Activated CD4-positive, alpha-beta T cell treated with anti-CD3 and anti-CD28 coated beads, Interleukin-2, amount 50 U/mL, for 16 hours (primary cell): Measurements from ENCODE around the gene RAB40B.

Experiments
- DNase-seq: peaks from one replicate; pipeline ENCODE4 v3.0.0-alpha.2; 2020

The RAB40B gene

DNA sequence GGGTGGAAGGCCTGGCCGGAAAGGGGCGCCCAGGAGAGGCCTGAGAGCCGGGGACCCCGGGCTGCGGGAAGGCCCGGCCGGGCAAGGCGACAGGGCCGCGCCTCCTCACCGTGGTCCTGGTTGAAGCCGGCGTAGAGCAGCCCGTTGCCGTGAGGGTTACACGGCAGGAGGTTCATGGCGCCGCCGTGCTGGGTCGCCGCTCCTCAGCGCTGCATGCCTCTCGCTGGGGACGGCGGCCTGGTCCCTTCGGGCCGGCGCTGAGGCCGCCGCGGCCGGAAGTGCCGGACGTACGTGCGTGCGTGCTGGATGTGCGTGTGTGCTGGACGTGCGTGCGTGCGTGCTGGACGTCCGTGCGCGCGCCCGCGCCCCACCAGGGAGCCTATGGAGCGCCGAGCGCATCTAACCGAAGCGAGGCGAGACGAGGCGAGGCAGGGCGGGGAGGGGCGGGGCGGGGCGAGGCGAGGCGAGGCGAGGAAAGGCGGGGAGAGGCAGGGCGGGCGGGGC is 50.3 kb downstream of the RAB40B start, which contains the start of gene WDR45B:
Gene WDR45B, minus strand, starts transcription at position 280 of the 504 bp plus-strand sequence. Its CDS starts 104 bp downstream, at position 176.
- peak; percentile 92 for DNase-seq

DNA sequence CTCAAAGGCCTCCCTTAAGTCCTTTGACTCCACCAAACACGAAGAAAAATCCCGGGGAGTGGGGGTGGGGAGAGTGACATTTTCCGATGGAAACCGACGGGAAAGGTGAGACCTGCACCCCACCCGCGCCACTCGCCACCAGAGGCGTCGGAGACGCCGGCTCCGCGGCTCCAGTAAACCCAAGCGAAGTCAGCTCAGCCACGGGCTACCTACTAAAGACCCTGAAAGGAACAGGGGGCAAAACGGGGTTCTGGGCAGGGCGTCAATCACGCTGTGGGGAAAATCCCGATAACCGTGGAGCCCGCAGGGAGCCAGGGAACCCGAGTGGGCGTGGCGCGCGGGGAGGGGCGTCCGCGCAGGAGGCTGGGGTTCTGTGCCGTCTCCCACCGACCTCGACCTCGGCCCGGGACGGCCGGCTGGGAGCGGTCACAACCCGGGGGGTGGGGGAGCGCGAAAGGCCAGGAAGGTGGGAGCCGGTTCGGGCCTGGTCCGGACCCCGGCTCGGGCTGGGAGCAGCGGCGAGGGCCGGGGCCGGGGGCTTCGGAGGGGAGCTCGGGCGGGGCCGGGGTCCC is 50.8 kb downstream of the RAB40B start:
- peak; percentile 31 for DNase-seq

DNA sequence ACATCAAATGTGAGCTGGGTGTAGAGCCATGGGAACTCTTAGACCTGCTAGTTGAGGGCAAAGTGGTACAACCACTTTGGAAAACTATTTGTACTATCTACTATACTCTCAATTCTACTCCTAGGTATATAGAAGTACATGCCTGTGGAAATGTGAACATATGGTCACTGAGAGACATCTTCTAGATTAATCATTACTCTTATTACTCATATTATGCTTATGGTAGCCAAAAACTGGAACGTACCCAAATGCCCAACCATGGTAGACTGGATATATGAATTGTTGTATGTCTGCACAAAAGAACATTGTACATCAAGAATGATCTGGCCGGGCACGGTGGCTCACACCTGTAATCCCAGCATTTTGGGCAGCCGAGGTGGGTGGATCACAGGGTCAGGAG is 53.0 kb downstream of the RAB40B start:
- no peak for DNase-seq

DNA sequence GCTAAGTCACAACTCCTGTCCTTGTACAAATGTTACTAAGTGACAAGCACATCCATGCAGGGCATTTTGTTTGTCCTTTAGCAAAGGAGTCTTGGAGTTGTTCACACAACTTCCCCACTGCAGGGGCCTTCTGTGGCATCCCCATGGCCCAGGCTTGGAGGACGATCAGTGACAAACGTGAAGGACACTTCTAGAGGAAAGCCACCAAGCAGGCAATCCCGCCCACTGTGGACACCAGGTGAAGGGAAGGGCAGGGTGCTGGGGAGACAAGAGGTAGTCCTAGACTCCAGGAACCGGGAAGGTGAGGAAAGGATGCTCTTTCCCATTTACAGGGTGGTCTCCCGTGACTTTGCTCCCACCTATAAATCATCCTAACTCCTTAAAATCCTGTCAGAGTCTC is 54.4 kb downstream of the RAB40B start:
- DNase-seq = no peak

DNA sequence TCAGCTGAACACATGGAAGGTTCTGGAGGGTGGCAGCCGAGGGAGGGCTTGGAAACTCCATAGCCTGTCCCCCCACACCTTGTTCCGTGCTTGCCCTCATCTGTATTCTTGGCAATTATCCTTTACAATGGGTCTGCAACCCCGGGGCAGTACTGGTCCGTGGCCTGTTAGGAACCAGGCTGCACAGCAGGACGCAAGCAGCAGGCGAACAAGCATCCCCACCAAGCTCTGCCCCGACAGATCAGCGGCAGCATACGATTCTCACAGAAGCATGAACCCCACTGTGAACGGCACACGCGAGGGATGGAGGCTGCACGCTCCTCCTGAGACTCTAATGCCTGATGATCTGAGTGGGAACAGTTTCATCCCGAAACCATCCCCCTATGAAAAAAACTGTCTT is 56.5 kb downstream of the RAB40B start:
- no peak for DNase-seq

DNA sequence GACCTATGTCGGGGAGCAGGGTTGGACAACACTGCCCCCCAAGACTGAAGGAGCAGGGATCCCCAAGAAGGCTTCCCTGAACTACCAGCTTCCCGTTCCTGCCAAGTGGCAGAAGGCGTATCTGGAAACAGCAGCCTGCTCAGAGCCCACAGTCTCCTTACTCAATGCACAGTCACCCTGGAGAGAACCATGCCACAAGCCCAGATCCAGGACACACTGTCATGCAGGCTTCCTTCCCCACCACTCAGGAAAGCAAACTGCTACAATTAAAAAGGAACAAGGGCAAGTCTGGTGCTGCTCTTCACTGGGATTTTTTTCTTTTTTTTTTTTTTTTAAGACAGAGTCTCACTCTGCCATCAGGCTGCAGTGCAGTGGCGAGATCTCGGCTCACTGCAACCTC is 58.5 kb downstream of the RAB40B start:
- DNase-seq = no peak

DNA sequence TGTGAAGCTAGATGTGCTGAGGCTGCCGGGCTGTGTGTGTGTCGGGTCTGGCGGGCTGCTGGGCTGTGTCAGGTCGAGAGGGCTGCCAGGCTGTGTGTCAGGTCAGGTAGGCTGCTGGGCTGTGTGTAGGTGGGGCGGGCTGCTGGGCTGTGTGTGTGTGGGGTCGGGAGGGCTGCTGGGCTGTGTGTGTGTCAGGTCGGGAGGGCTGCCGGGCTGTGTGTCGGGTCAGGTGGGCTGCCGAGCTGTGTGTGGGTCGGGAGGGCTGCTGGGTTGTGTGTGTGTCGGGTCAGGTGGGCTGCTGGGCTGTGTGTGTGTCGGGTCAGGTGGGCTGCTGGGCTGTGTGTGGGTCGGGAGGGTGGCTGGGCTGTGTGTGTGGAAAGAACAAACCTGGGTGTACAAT is 58.9 kb downstream of the RAB40B start:
- DNase-seq = no peak

DNA sequence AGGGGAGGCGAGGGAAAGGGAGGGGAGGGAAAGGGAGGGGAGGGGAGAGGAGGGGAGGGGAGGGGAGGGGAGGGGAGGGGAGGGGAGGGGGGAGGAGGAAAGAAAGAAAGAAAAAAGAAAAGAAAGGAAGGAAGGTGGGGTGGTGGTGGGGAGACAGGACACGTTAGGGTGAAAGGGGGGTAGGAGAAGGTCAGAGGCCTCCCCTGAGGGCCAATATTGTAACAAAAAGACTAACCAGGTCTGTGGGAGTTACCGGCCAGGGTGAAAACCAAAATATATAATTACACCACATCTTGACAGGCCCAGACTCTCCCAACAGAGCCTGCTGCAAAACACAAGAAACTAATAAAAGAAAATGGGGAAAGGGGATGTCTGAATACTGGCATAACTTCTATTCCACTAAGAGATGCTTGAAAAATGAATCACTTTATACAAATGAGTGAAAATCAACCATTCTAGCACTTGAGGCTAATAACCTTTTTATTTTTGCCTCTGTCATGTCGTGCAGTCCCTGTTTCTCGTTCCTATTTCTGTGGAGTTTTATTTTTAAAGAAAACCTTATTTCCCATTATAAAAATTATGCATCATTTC is 60.2 kb downstream of the RAB40B start:
- DNase-seq = no peak

DNA sequence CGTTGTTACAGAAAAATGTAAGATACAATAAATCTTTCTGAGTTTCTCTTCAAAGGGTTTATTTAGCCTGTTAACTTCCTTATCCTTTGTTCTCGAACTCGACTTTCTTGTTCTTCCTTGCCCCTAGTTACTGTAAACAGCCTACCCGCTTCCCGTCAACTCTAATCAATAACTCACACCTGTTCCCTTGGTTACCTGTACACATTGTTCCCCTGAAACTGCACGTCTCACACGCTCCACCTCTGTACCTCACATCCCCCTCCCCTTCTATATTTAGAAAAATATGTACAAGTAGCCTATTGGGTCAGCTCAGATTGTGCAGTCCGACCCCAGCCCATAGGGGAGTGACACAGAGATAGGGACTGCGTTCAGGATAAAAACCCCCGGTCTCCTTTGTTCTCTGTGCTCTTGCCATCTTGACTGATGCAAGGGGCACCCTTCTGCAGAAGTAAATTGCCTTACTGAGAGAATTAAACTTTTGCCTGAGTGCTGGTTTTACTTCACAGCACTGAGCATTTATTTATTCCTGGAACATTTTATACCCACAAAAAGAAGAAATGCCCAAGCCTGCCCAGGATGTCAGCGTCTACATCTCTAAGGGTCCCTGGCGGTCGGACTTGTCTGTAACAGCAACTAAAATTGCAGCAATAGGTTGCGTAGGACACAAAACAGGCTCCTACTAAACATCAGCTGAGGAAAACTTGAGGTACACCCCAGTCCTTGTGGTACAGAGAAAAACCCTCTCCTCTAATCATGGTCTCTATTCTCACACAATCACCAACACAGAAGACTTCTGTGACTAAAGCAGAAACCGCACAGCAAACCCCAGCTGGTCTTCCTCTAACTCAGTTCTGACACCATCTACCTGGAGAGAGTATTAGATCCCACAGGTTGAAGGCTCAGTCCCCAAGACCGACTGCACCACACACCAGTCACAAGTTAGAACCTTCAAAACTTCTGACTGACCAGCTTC is 61.6 kb downstream of the RAB40B start:
- DNase-seq = no peak

DNA sequence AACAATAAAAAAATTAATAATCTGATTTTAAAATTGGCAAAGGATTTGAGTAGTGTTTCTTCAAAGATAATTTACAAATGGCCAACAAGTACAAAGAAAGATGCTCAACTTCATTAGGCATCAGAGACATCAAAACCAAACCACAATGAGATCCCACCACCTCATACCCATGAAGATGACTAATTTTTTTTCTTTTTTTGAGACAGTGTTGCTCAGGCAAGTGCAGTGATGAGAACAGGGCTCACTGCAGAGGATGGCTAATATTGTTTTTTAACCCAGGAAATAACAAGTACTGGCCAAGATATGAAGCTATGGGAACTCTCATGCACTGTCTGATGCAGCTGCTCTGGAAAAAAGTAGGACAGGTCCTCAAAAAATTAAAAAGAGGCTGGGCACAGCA is 65.2 kb downstream of the RAB40B start:
- DNase-seq = peak; percentile 42

DNA sequence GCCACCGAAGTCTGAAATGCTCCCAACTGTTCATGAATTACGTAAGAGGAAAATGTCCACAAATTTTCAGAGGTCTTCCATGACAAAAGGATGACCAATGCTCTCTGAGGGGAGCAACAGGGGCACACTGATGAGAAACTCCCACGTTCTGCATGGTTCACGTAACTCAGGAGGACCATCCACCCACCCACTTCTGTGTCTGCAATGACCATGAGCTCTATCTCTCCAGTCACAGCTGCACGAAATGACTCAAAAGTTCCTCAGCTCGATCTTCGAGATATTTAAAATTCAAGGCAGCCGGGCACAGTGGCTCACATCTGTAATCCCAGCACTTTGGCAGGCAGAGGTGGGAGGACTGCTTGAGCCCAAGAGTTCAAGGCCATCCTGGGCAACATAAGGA is 66.0 kb downstream of the RAB40B start:
- no peak for DNase-seq

DNA sequence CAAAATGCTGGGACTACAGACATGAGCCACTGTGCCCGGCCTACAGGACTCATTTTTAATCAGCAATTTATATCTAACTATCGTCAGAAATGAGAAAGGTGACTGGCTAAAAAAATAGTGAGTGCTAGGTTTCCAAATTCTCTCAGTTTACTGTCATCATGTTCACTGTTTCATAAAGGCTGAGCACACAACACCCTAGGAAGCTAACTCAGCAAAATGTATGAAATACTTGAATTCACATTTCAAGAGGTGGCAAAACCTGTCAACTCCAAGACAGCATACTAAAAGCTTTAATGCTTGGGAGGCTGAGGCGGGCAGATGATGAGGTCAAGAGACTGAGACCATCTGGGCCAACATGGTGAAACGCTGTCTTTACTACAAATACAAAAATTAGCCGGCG is 67.0 kb downstream of the RAB40B start:
- DNase-seq = no peak

DNA sequence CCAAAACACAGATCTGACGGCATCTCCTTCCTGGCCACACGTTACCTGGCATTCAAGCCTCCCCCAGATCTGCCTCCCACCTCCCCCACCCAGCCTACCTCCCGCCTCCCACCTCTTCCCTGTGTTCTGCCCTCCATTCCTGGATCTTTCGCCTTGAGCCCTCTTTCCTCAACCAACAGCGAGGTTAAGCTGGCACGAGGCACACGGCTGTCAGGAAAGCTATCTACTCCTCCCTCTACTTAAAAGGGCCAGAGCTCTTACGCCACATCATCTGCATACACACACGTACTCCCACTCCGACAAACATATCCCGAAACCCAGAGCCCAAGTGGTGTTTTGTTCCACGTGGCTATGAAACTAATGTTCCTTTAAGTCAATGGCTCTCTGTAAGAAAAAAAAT is 68.3 kb downstream of the RAB40B start:
- DNase-seq = no peak

DNA sequence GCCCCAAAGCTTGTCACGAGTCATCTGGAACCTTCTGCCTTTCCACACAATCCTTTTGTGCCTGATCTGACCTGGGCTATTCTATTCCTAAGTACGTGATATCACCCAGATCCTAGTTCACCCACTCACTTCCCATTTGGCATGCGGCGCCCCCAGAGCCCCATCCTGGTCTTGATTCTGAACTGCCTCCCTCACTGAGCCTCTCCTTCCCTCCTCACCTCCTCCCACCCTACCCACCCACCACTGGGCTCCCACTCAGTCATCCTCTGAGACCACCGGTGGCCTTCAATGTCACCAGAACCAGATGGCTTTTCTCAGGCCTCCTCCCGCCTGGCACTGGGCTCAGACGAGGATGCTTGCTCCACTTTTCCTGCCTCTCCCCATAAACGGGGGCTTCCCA is 68.8 kb downstream of the RAB40B start:
- DNase-seq = no peak

DNA sequence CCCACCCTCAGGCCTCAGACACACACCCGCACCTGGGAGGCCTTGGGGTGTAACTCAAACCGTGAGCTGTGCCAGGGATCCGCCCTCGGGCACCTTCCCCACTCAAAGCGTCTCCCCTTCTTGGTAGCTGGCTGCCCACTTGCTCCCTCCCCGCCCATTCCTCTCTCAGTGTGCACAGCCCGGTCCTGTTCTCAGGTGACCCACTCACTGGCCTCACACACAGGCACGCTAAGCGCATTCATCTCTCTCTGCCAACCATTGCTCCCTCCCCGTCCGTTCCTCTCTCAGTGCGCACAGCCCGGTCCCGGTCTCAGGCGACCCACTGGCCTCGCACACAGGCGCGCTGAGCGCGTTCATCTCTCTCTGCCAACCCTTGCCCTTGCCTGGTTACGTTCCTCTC is 71.1 kb downstream of the RAB40B start:
- DNase-seq = no peak

DNA sequence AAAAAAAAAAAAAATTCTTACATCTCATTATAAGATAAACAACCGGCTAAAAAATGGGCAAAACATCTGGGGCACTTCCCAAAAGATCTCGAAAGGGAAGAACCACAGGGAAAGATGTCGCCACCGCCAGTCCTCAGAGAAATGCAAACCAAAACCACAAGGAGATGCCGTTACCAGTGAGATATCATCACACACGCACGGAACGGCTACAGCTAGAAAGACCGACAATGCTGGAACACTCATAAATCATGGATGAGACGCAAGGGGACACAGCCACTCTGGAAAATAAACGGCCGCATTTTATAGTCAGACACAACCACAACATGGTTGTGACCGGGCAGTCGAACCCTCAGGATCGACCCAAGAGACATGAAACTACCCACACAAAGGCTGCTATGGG is 74.8 kb downstream of the RAB40B start:
- DNase-seq = no peak

DNA sequence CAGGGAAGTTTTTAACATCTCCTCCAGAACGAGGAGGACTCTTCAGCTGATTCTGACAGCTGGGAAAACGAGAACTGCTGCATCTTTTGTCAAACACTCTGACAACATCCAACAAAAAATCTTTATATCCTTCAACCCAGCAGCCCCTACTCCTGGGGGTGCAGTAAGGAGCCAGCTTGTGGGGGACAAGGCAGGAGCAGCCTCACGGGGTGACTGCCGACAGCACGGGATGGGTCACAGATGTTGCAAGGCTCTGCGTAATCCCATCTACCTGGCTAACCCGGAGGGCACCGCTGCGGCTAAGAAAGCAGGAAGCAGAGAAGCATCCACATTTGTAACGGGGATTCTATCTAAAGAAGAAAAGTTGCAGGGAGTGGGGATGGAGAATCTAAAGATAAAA is 78.9 kb downstream of the RAB40B start:
- DNase-seq = no peak

DNA sequence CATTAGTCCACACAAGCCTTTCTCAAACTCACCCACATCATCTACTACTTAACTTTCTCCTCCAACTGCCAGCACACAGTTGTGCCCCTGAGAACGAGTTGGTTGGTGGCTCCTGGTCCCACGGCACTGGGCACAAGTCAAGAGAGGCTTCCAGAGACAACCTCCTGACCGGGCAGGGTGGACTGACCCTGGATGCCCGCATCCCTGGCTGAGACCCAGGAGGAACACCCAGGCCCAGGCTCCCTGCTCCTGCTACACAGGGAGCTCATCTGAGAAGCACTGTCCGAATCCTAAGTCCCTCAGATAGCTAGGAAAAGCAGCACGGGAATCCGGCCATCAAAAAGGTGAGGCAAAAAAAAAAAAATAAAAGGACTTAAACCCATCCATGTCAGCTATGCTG is 79.3 kb downstream of the RAB40B start:
- no peak for DNase-seq

DNA sequence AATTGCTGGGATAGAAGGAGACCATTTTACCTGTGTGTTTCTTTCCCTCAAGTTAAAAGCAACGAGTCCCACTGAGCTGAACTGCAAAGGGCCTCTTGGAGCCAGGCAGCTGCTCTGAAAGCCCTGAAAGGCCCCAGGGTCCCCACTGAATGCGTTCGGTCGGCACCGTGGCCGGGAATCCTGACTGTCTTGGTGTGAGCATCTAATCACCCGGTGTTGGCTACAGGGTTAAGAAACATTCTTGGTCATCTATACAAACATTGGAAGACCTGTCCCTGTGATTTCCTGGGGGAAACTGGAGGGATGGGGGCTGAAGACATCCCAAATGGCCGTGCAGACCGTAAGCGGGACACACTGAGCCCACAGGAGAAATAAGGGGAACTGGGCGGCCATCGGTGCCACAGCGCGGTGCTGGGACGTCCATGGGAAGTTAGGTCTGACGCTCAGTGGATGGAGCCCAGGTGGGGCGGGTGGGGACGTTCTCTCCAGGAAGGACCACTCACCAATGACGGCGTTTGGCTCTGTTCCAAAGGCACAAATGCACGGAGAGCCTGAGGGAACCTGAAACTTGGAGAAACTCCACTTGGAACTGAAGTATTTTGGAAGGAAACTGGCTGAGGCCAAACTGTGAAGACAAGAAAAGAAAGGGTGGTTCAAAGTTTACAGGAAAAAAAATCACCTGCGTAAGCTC is 82.3 kb downstream of the RAB40B start:
- no peak for DNase-seq

DNA sequence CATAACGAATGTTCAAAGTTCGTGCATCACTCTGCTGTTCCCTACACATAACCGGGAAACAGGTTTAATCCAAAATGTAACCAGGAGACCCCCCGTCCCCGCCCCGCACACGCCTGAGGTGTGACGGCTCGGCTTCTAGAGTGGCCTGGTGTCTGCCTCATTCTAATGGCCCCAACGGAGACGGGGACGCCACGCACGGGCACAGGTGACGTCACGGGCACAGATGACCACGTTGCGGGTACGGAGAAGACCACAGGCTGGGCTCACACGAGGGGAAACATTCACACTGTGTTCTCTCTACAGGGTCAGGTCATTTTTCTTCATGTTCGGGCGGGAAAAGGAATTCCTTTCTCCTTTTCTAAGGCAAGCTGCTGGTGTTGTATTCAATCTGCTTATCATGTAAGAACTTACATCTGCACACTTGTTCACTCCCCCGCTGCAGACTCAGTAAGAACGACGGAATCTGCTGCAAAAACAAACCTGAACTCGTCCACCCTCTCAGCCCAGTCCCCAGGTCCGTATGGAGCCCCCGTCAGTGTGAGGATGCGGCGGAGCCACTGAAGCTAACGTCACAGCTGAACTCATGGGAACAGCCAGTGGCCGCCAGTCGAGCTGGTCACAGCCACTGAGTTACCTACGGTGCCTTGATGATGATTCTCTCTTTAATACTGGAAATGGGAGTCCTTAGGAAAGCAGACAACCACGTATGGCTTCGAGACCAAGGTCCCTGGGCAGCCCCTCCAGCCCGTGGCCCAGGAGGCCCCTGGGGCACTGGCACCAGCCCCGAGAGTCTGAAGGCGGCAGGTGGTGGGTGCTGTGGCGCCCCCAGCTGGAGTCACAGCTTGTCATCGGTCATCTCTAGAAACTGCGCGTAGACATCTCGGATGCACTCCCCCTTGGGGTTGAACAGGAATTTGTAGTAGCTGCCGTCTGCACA is 83.1 kb downstream of the RAB40B start:
- DNase-seq = no peak

DNA sequence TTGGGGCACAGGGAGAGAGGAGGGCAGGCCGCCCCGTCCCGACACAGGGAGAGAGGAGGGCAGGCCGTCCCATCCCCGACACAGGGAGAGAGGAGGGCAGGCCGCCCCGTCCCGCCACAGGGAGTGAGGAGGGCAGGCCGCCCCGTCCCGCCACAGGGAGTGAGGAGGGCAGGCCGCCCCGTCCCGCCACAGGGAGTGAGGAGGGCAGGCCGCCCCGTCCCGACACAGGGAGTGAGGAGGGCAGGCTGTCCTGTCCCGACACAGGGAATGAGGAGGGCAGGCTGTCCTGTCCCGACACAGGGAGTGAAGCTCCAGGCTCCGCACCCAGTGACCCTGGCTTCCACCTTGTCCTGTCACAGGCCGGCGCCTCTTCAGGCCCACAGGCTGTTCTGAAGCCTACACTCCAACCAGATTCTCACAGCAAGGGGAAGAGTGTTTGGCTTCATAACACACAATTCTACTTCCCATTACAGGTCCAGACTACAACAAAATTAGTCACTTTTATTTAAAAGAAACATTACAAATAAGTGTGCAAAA is 84.3 kb downstream of the RAB40B start:
- no peak for DNase-seq
